Stomach (tissue), 4 donors: ENCODE measurements around the gene CACNA2D2.

Experiments used
- CTCF ChIP-seq, 7 experiments: fragments of 450-650 bp in 4 of 7; fragments of 200-600 bp in 3 of 7; sonication (generic) in 3 of 7; IDR thresholded peaks; one replicate each; pipeline ENCODE4 v1.5.1; 2016 to 2019; ENCODE audit warnings: antibody characterized with exemption in 7 of 7, control low read depth in 2 of 7, mild to moderate bottlenecking in 1 of 7
- EP300 ChIP-seq: sonication (generic); formaldehyde crosslinking; IDR thresholded peaks from one replicate; pipeline ENCODE4 v1.6.1; 2017; ENCODE audit warnings: antibody characterized with exemption
- POLR2A ChIP-seq, 4 donors: fragments of 450-650 bp; IDR thresholded peaks; one replicate each; pipeline ENCODE4 v1.6.1; 2016; ENCODE audit warnings: antibody characterized with exemption in 4 of 4, control low read depth in 2 of 4, mild to moderate bottlenecking in 1 of 4, moderate library complexity in 1 of 4
- POLR2AphosphoS5 ChIP-seq, 3 donors: sonication (generic); formaldehyde crosslinking; IDR thresholded peaks; one replicate each; pipeline ENCODE4 v1.6.1; 2016; ENCODE audit warnings: antibody characterized with exemption in 3 of 3

- TF ChIP-seq POLR2AphosphoS5 (IDR thresholded peaks at IDR 0.05) (no peak), CTCF (IDR thresholded peaks at IDR 0.05) (no peak), POLR2A (IDR thresholded peaks at IDR 0.05) (no peak), EP300 (no peak)
Observed at GRCh38 chr3:50380405-50381085, 122.9 kb downstream of the CACNA2D2 start.
